ENCODE measurements around the gene NPHS1.

- TF ChIP-seq EZH2phosphoT487 (IDR thresholded peaks at IDR 0.05; ENCODE audit: insufficient read depth, low read depth) = no peak
- TF ChIP-seq EZH2 (IDR thresholded peaks at IDR 0.05; ENCODE audit: insufficient read depth, poor library complexity, severe bottlenecking) = no peak
These were observed 33.0 kb upstream of the NPHS1 start for GRCh38 chr19:35885225-35885738.
